Mucosa of stomach (tissue), 1 donor: ENCODE measurements around the gene SLC12A7.

Source experiments
- H3K27me3 ChIP-seq: one replicate; pipeline ENCODE4 v1.7.0; 2013; ENCODE audit warnings: mild to moderate bottlenecking, low read length; ENCODE audit not compliant: control insufficient read depth, insufficient read depth
- H3K36me3 ChIP-seq: one replicate; pipeline ENCODE4 v1.7.0; 2013; ENCODE audit warnings: low read length; ENCODE audit not compliant: control insufficient read depth, insufficient read depth
- H3K4me1 ChIP-seq: one replicate; pipeline ENCODE4 v1.7.0; 2013; ENCODE audit warnings: mild to moderate bottlenecking, low read length; ENCODE audit not compliant: control insufficient read depth, insufficient read depth
- H3K4me3 ChIP-seq: one replicate; pipeline ENCODE4 v1.7.0; 2013; ENCODE audit warnings: low read length
- H3K9ac ChIP-seq: one replicate; pipeline ENCODE4 v1.7.0; 2013; ENCODE audit warnings: mild to moderate bottlenecking, low read length, moderate library complexity
- H3K9me3 ChIP-seq: one replicate; pipeline ENCODE4 v1.7.0; 2013; ENCODE audit warnings: mild to moderate bottlenecking, low read length, moderate library complexity; ENCODE audit not compliant: control insufficient read depth
- donor health status: Pancreatic carcinoma.

SLC12A7 gene

DNA sequence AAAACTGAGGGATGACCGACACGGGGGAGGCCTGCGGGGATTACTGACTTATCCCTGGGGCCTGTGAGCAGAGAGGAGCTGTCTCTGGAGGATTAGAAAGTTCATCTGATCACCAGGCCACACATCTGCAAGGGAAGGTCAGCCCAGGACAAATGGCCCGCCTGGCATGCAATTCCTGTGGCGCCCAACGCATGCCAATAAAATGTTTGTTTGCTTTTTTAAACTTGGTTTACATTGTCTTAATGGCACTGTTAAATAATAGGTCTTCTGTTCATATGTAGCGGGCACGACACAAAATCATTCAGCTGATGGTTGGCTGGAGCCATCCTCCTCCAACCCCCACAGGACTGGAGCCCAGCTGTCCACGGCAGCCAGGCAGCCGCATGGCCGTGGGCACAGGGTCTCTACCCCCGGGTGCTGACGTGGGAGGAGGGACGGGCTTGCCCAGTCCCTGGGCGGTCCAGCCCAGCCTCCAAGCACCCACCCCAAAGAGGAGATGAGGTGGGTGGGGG lies 41.0 kb upstream of the SLC12A7 start:
- Histone ChIP-seq H3K36me3 (no peaks in the 10 kb centered on the region), H3K4me3 (no peak overlapping the region), H3K4me1 (peaks cover 16% of the 10 kb centered on the region), H3K27me3 (peaks cover 38% of the 10 kb centered on the region), H3K9me3 (no peaks in the 10 kb centered on the region), H3K9ac (no peak overlapping the region)

DNA sequence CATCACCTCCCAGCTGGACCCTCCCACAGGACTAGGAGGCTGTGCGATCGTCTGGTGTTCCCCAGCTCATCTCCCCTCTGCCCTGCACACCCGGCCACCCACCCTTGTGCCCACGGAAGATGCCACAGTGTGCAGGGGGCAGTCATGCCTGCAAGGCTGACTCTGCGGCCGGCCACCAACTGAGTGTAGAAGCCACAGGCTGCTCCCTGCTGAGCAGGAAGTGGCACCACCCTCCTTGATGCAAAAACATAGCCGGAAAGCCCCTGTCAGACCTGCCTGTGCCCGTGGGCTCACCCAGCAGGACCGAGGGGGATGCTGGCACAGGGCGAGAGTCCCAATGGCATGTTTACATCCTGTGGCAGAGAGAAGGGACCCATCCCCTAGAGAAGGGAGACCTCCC lies 40.3 kb upstream of the SLC12A7 start:
- no peaks in the 10 kb centered on the region for H3K36me3 ChIP-seq
- peaks cover 38% of the 10 kb centered on the region for H3K27me3 ChIP-seq
- H3K4me3 ChIP-seq: no peak overlapping the region
- H3K4me1 ChIP-seq: peaks cover 16% of the 10 kb centered on the region
- no peak overlapping the region for H3K9ac ChIP-seq
- no peaks in the 10 kb centered on the region for H3K9me3 ChIP-seq

DNA sequence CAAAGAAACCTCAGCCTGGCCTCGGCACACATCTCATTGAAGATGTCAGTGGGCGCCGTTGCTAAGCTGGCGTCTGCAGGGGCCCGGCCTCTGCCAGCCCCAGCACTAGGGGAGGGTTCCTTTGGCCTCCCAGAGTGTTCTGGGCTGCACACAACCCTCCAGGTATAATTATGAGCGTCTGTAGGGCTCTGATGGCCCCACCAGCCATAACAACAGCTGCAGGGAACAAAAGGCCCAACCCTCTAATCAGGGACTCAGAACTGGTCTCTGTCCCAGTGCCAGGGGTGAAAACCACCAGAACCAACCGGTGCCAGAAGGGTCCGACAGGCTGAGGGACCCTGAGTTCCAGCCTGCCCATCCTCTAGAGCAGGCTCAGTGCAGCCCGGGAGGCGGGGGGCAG lies 39.5 kb upstream of the SLC12A7 start:
- Histone ChIP-seq H3K4me3 (no peak overlapping the region), H3K27me3 (peaks cover 33% of the 10 kb centered on the region), H3K36me3 (no peaks in the 10 kb centered on the region)

DNA sequence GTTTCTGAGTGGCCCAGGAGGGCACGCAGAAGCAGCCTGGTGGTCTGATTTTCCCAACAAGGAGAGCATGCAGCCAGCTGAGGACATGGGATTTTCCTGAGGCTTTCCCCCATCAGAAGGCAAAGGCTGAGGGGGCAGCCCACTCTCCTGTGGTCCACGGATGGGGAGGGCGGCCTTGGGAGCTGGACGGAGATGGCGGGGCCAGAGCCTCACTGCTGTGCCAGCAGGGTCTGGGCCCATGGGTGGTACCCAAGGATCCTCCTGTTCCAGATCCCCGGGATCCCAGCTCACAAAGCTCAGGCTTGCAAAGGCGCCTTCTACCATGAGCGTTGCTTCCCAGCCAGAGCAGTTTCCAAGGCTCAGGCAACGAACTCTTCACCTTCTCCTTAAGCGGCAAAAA lies 39.0 kb upstream of the SLC12A7 start:
- Histone ChIP-seq H3K4me1 (peaks cover 16% of the 10 kb centered on the region), H3K27me3 (peaks cover 28% of the 10 kb centered on the region), H3K9me3 (no peaks in the 10 kb centered on the region), H3K4me3 (no peak overlapping the region), H3K9ac (no peak overlapping the region), H3K36me3 (no peaks in the 10 kb centered on the region)

More for the DNA sequence above, 39.5 kb upstream of the SLC12A7 start:
- H3K9me3 ChIP-seq: no peaks in the 10 kb centered on the region
- H3K4me1 ChIP-seq: peaks cover 16% of the 10 kb centered on the region
- no peak overlapping the region for H3K9ac ChIP-seq

DNA sequence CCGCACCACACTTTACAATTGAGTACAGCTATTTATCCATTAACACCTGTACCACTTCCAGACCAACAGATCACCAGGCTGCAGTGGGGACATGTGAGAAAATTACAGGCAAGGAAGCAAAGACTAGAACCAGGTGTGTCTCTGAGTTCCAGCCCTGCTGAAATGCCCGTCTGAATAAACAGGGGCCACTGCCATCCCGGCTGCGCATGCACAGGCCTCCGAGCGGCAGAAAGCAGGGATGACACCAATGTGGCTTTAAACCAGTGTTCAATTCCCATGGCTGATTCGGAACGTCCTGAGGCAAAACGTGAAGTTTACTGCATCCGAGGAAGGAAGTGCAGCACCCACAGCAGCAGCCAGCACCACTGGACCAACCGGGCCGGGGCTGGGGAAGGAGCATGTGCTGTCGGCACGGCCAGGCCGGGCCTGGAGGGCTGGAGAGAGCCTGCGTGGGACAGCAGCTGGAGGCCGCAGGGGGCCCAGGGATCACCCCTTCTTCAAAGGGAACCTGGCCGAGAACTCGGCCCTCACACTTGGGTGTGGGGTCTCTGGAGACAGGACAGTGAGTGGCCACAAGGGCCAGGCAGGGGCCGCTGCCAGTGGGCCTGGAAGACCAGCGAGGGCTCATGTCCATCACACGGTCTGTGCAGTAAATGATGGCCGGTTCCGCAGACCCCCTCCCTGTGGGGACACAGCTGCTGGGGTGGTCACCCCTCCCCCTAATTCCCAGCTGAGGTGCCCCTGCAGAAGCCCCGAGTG lies 33.0 kb upstream of the SLC12A7 start:
- Histone ChIP-seq H3K27me3 (peaks cover 10% of the 10 kb centered on the region), H3K9ac (no peak overlapping the region), H3K9me3 (no peaks in the 10 kb centered on the region), H3K36me3 (no peaks in the 10 kb centered on the region), H3K4me3 (no peak overlapping the region), H3K4me1 (peaks cover 10% of the 10 kb centered on the region)

DNA sequence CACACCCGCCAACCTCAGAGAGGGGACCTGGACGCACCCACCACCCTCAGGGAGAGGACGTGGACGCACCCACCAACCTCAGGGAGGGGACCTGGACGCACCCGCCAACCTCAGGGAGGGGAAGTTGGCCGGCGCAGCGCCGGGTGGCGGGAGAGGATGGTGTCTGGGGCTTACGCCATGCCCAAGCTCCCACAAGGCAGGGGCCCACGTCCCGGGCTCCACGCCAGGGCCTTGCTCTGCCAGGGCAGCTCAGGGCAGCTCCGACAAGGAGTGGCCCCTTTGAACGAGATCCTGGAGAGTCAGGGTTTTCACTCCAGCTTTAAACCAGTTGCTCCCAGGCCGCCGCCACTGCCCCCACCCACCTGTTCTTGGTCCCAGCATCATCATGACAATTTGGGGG lies 32.2 kb upstream of the SLC12A7 start:
- peaks cover 10% of the 10 kb centered on the region for H3K27me3 ChIP-seq
- no peak overlapping the region for H3K9ac ChIP-seq
- H3K9me3 ChIP-seq: no peaks in the 10 kb centered on the region
- peaks cover 10% of the 10 kb centered on the region for H3K4me1 ChIP-seq
- H3K4me3 ChIP-seq: no peak overlapping the region
- H3K36me3 ChIP-seq: no peaks in the 10 kb centered on the region

DNA sequence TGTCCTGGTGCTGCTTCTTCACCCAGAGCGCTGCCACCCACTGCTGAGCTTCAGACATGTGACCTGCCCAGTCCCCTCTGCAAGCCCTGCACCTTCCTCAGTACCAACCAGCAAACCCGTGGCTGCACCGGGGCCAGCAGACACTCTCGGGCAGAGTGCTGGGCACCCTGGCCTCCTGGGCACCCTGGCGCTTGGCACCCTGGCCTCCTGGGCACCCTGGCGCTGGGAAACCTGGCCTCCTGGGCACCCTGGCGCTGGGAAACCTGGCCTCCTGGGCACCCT lies 31.7 kb upstream of the SLC12A7 start:
- Histone ChIP-seq H3K9ac (no peak overlapping the region), H3K4me3 (no peak overlapping the region), H3K4me1 (peaks cover 10% of the 10 kb centered on the region), H3K27me3 (peaks cover 10% of the 10 kb centered on the region), H3K36me3 (no peaks in the 10 kb centered on the region), H3K9me3 (no peaks in the 10 kb centered on the region)

DNA sequence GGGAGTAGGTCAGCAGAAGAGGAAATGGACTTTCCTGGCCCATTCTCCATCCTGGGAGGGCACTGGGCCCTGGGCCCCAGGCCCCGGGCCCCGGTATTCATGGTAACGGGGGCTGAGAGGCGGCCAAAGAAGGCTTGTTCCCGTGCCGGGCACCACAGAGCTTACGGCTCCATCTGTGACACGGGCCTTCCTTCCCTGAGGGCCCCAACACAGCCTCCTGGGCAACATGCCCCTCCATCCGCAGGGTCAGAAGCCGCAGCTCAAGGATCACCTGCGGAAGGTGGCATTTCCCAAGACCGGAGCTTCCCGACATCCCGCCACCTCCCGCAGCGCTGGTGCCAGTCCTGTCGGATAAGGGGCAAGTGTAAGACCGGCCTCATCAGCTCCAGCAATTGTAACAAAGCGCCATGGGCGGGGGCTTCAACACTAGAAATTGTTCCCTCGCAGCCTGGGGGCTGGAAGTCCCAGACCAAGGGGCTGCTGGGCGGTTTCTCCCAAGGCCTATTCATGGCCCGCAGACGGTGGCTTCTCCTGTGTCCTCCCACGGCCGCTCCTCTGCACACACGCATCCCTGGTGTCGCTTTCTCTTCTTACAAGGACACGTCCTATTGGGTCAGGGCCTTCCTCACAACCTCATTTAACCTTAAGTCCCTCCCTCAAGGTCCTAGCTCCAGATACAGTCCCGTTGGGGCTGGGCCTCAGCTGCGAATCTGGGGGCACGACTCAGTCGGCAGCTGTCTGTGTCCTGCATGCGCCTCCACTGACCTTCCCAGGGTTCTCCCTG lies 31.2 kb upstream of the SLC12A7 start:
- Histone ChIP-seq H3K36me3 (no peaks in the 10 kb centered on the region), H3K4me3 (no peak overlapping the region), H3K27me3 (peaks cover 10% of the 10 kb centered on the region), H3K9me3 (no peaks in the 10 kb centered on the region), H3K9ac (no peak overlapping the region), H3K4me1 (peaks cover 10% of the 10 kb centered on the region)

DNA sequence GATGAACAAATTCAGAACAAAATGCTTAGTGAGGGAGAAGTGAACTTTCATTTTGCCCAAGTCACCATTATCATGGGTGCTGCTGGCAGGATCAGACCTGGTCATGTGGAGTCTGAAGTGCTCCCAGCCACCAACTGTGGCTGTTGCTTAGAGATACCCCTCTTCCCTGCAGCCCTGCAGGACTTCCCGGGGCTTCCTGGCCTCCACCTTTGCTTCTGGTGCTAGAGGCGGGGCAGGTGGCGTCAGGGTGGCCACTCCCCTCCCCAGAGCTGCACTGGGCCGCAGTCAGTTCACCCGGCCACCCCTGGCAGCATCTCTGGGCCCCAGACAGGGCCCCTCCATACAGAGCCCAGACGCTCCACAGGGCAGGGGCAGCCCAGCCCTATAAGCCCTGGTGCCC lies 30.0 kb upstream of the SLC12A7 start:
- Histone ChIP-seq H3K9ac (no peak overlapping the region), H3K4me1 (peaks cover 10% of the 10 kb centered on the region), H3K4me3 (no peak overlapping the region), H3K27me3 (peaks cover 10% of the 10 kb centered on the region), H3K36me3 (no peaks in the 10 kb centered on the region), H3K9me3 (no peaks in the 10 kb centered on the region)

DNA sequence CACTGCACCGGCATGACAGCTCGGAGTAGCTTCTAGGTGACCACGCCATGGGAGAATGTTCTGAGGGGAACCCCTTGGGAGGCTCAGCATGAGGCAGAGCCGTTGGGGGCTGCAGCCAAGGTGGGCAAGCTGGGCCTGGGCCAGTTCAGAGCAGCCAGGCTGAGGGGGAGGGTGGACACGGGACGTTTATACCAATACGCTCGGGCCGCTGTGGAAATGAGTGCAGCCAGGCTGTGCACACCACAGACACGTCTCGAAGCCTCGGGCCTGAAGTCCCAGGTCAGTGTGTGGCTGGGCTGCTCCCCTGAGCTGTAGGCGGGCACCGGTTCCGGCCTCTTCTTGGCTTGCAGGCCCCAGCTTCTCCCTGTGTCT lies 28.9 kb upstream of the SLC12A7 start:
- Histone ChIP-seq H3K36me3 (no peaks in the 10 kb centered on the region), H3K4me1 (peaks cover 10% of the 10 kb centered on the region), H3K9me3 (no peaks in the 10 kb centered on the region), H3K9ac (no peak overlapping the region), H3K4me3 (no peak overlapping the region), H3K27me3 (peaks cover 10% of the 10 kb centered on the region)

DNA sequence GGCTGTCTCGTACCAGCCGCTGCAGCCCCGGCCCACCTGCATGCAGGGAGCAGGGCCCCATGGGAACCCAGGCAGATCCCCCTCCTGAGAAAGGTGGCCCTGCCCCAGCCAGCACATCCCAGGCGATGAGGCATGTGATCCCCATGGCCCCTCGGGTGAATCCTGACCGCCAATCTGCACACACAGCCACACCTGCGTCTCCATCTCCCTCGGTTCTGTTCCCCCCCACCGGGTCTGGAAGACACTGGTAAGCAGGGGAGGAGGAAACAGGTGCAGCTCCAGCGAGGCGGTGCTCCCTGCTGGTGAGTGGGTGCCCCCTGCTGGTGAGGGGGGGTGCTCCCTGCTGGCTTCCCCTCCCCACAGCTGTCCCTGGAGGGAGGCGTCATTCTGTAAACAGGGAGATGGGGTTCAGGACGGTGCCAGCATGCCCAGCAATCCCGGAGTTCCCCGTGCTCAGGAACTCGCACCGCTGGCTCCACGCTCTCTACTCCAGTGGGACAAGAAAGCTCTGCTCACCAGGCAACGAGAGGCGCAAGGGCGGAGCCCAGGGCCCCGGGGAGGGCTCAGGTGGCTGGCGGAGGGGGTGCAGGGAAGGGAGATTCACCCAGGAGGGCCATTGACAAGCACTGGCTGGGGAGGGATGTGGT lies 28.4 kb upstream of the SLC12A7 start:
- no peak overlapping the region for H3K9ac ChIP-seq

More for the DNA sequence above, 28.4 kb upstream of the SLC12A7 start:
- no peak overlapping the region for H3K4me3 ChIP-seq
- H3K36me3 ChIP-seq: no peaks in the 10 kb centered on the region
- H3K4me1 ChIP-seq: peaks cover 10% of the 10 kb centered on the region
- H3K9me3 ChIP-seq: no peaks in the 10 kb centered on the region
- peaks cover 13% of the 10 kb centered on the region for H3K27me3 ChIP-seq
